Glutamatergic neuron (in vitro differentiated cells): ENCODE measurements around the gene PRMT5. TPM values are rescaled to one million over a fixed set of nuclear protein-coding genes. Genes with fewer than 3 reads are reported as not detected.

Experiments
- DNase-seq: peaks from one replicate; pipeline ENCODE4 v3.0.0; 2022
- H3K27ac Mint-ChIP-seq: one replicate; pipeline ENCODE4 v1.8.0; 2020; ENCODE audit warnings: mild to moderate bottlenecking, mixed read lengths, inconsistent platforms; ENCODE audit not compliant: unreplicated experiment
- H3K27me3 Mint-ChIP-seq: one replicate; pipeline ENCODE4 v1.8.0; 2020; ENCODE audit warnings: mild to moderate bottlenecking, moderate library complexity, mixed read lengths, inconsistent platforms; ENCODE audit not compliant: unreplicated experiment
- H3K36me3 Mint-ChIP-seq: one replicate; pipeline ENCODE4 v1.8.0; 2020; ENCODE audit warnings: mild to moderate bottlenecking, mixed read lengths, inconsistent platforms; ENCODE audit not compliant: unreplicated experiment
- H3K4me1 Mint-ChIP-seq: one replicate; pipeline ENCODE4 v1.8.0; 2020; ENCODE audit warnings: mild to moderate bottlenecking, low read depth, mixed read lengths, inconsistent platforms; ENCODE audit not compliant: unreplicated experiment
- H3K4me3 Mint-ChIP-seq: one replicate; pipeline ENCODE4 v1.8.0; 2020; ENCODE audit warnings: mild to moderate bottlenecking, mixed read lengths, inconsistent platforms; ENCODE audit not compliant: unreplicated experiment
- H3K9me3 Mint-ChIP-seq: one replicate; pipeline ENCODE4 v1.8.0; 2020; ENCODE audit warnings: mild to moderate bottlenecking, moderate library complexity, mixed read lengths, inconsistent platforms; ENCODE audit not compliant: unreplicated experiment
- CTCF ChIP-seq: fragments of 200-600 bp; sonication (generic); IDR thresholded peaks from one replicate; pipeline ENCODE4 v1.5.0; 2021; ENCODE audit not compliant: partially characterized antibody, unreplicated experiment
- total RNA-seq: library from RNA; stranded (reverse); fragmentation: NEBNext Ultra II Directional; extraction: Animal tissue kit (Norgen Biotek cat#: 25700); gene quantifications from one replicate; pipeline ENCODE4 v1.2.1, GENCODE V29; 2021; ENCODE audit not compliant: unreplicated experiment

The PRMT5 gene
- total RNA-seq, 1 donor from 2014 or later = 54.6 TPM

- H3K36me3 Mint-ChIP-seq = no peaks in the 10 kb centered on the region
- no peak overlapping the region for H3K4me3 Mint-ChIP-seq
- H3K4me1 Mint-ChIP-seq = peaks cover 4% of the 10 kb centered on the region
- peaks cover 3% of the 10 kb centered on the region for H3K27me3 Mint-ChIP-seq
- no peak overlapping the region for H3K27ac Mint-ChIP-seq
- peaks cover 4% of the 10 kb centered on the region for H3K9me3 Mint-ChIP-seq
- no peak for TF ChIP-seq CTCF
- DNase-seq = no peak
Measured at GRCh38 chr14:22929961-22930364, 787 bp upstream of the PRMT5 start.

- peaks cover 4% of the 10 kb centered on the region for H3K4me1 Mint-ChIP-seq
- no peak for TF ChIP-seq CTCF
- peaks cover 4% of the 10 kb centered on the region for H3K9me3 Mint-ChIP-seq
- peak overlapping the region; percentile 1 for H3K27ac Mint-ChIP-seq
- H3K4me3 Mint-ChIP-seq = no peak overlapping the region
- DNase-seq = no peak
- no peaks in the 10 kb centered on the region for H3K36me3 Mint-ChIP-seq
- H3K27me3 Mint-ChIP-seq = peaks cover 3% of the 10 kb centered on the region
Measured at GRCh38 chr14:22928237-22929103, 706 bp downstream of the PRMT5 start.

GRCh38 chr14:22926316-22926715 is 2.9 kb downstream of the PRMT5 start:
- Mint-ChIP-seq H3K4me3 (no peak overlapping the region), H3K4me1 (peaks cover 4% of the 10 kb centered on the region), H3K36me3 (no peaks in the 10 kb centered on the region), H3K9me3 (peaks cover 4% of the 10 kb centered on the region), H3K27me3 (peaks cover 3% of the 10 kb centered on the region), H3K27ac (no peak overlapping the region)
- TF ChIP-seq CTCF = no peak
- DNase-seq = no peak

GRCh38 chr14:22925513-22925912 is 3.7 kb downstream of the PRMT5 start:
- no peaks in the 10 kb centered on the region for H3K36me3 Mint-ChIP-seq
- no peak for TF ChIP-seq CTCF
- H3K4me3 Mint-ChIP-seq = no peak overlapping the region
- H3K27me3 Mint-ChIP-seq = peaks cover 3% of the 10 kb centered on the region
- H3K4me1 Mint-ChIP-seq = peaks cover 4% of the 10 kb centered on the region
- H3K9me3 Mint-ChIP-seq = peaks cover 4% of the 10 kb centered on the region
- no peak for DNase-seq
- H3K27ac Mint-ChIP-seq = no peak overlapping the region

- Mint-ChIP-seq H3K9me3 (peaks cover 8% of the 10 kb centered on the region), H3K4me1 (peaks cover 4% of the 10 kb centered on the region), H3K36me3 (no peaks in the 10 kb centered on the region), H3K4me3 (no peak overlapping the region), H3K27ac (no peak overlapping the region), H3K27me3 (peaks cover 8% of the 10 kb centered on the region)
- no peak for DNase-seq
- TF ChIP-seq CTCF = no peak
Measured at GRCh38 chr14:22923746-22924145, 5.4 kb downstream of the PRMT5 start.
